Measurements from ENCODE around the gene GSTCD. TPM values are rescaled to one million over a fixed set of nuclear protein-coding genes. Genes with fewer than 3 reads are reported as not detected.
"Not testable (repeated sequence)": the region's sequence is repeated elsewhere in the genome, so short reads cannot be mapped to it uniquely, and the experiment has no call there.

GSTCD gene
- total RNA-seq, 4 donors from 2014 or later: 8.2 to 33.5 (median 15.3) TPM

DNA sequence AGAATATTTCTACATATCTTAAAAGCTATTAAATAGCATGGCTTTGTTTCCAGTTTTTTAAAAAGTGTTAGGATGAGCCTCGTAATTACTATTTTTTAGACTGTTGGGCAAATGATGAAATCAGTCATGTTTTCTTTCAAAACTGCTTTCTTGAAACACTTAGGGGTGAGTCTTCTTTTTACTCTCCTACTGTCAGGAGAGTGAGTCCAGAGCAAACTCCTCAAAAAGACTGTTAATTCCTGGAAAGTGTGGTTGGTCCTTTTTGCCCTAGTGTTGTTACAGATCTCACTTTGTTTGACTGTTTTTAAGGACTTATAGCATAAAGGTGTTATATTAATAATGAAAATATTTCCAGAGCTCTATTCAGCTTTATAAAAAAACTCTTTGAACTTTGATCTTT lies 6.3 kb downstream of the GSTCD start:
- no peak overlapping the region for H3K4me3 ChIP-seq
- H3K9me3 ChIP-seq: no peaks in the 10 kb centered on the region
- H3K36me3 ChIP-seq: no peaks in the 10 kb centered on the region
- TF ChIP-seq, protein P1, sequence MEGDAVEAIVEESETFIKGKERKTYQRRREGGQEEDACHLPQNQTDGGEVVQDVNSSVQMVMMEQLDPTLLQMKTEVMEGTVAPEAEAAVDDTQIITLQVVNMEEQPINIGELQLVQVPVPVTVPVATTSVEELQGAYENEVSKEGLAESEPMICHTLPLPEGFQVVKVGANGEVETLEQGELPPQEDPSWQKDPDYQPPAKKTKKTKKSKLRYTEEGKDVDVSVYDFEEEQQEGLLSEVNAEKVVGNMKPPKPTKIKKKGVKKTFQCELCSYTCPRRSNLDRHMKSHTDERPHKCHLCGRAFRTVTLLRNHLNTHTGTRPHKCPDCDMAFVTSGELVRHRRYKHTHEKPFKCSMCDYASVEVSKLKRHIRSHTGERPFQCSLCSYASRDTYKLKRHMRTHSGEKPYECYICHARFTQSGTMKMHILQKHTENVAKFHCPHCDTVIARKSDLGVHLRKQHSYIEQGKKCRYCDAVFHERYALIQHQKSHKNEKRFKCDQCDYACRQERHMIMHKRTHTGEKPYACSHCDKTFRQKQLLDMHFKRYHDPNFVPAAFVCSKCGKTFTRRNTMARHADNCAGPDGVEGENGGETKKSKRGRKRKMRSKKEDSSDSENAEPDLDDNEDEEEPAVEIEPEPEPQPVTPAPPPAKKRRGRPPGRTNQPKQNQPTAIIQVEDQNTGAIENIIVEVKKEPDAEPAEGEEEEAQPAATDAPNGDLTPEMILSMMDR (IDR thresholded peaks at IDR 0.05): no peak
- TF ChIP-seq POLR2A (IDR thresholded peaks at IDR 0.05): no peak
- no peak overlapping the region for H3K27ac ChIP-seq
- H3K27me3 ChIP-seq: no peaks in the 10 kb centered on the region
- intact Hi-C loops (cut with DNase I; ENCODE audit: low total_unique reads): no loop called here
- no peak for DNase-seq
- H3K4me1 ChIP-seq: no peaks in the 10 kb centered on the region

DNA sequence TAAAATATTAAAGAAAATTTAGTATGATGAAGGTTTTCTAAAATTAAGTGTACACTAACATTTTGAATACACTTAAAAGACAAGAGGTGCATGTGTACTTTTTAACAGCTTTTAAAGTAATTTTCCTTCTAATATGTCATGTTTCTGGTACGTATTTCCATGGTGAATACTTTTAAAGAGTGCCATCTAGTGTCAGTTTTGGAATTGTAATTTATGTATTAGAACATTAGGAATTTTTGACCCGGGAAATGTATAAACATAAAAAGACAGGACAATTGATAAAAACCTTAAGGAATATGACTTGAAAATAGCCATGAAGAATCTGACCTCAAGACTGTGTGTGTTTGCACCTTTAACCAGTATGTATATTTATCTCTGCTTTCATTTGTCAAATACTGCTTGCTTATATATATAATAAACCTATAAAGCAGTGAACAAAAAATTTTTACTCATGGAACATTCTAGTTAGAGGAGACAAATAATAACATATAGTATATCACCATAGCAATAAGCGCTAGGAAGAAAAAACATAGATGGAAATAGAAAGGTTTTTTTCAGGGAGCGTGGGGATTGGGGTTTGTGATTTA lies 7.2 kb downstream of the GSTCD start:
- intact Hi-C loops (cut with DNase I; ENCODE audit: low total_unique reads): no loop called here
- Histone ChIP-seq H3K4me1 (no peaks in the 10 kb centered on the region), H3K27me3 (no peaks in the 10 kb centered on the region)

DNA sequence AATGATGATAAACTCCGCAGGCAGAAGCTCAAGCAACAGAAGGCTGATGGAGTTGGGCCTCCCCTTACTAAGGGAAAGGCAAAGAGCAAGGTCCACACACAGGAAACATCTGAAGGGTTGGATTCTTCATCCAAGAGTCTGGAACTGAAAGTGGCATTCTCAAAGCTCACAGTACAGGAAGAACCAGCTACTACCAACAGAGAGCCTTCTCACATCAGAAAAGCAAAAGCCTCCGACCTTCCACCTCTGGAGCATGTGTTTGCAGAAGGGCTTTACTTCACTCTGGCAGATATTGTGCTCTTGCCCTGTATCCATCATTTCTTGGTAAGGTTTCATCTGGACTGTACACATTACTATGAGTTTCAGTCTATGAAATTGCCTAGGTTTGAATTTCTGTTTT lies 10.6 kb downstream of the GSTCD start:
- H3K4me3 ChIP-seq: no peak overlapping the region
- H3K9me3 ChIP-seq: no peaks in the 10 kb centered on the region
- no peak for DNase-seq
- no peaks in the 10 kb centered on the region for H3K27me3 ChIP-seq
- intact Hi-C loops (cut with DNase I; ENCODE audit: low total_unique reads): no loop called here
- no peak overlapping the region for H3K27ac ChIP-seq
- H3K4me1 ChIP-seq: no peaks in the 10 kb centered on the region
- TF ChIP-seq, protein P1 (IDR thresholded peaks at IDR 0.05): no peak
- TF ChIP-seq POLR2A (IDR thresholded peaks at IDR 0.05): no peak
- H3K36me3 ChIP-seq: no peaks in the 10 kb centered on the region

More for the DNA sequence above, 7.2 kb downstream of the GSTCD start:
- H3K27ac ChIP-seq: no peak overlapping the region
- TF ChIP-seq POLR2A (IDR thresholded peaks at IDR 0.05): no peak
- TF ChIP-seq, protein P1 (IDR thresholded peaks at IDR 0.05): peak; percentile 29 to 52 (median 36)
- no peaks in the 10 kb centered on the region for H3K36me3 ChIP-seq
- DNase-seq: no peak
- no peaks in the 10 kb centered on the region for H3K9me3 ChIP-seq
- no peak overlapping the region for H3K4me3 ChIP-seq

- intact Hi-C loops (cut with DNase I; ENCODE audit: low total_unique reads): no loop called here
These were observed 17.0 kb downstream of the GSTCD start for GRCh38 chr4:105725623-105726022.

DNA sequence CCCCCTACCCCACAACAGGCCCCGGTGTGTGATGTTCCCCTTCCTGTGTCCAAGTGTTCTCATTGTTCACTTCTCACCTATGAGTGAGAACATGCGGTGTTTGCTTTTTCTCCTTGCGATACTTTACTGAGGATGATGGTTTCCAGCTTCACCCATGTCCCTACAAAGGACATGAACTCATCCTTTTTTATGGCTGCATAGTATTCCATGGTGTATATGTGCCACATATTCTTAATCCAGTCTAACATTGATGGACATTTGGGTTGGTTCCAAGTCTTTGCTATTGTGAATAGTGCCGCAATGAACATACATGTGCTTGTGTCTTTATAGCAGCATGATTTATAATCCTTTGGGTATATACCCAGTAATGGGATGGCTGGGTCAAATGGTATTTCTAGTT lies 21.3 kb downstream of the GSTCD start:
- H3K27ac ChIP-seq; H3K36me3 ChIP-seq; intact Hi-C loops (cut with DNase I; ENCODE audit: low total_unique reads); DNase-seq; H3K9me3 ChIP-seq; H3K27me3 ChIP-seq; H3K4me3 ChIP-seq; H3K4me1 ChIP-seq: not testable (repeated sequence)

More at GRCh38 chr4:105725623-105726022, 17.0 kb downstream of the GSTCD start:
- Histone ChIP-seq H3K4me1 (no peaks in the 10 kb centered on the region), H3K27me3 (no peaks in the 10 kb centered on the region), H3K9me3 (no peaks in the 10 kb centered on the region), H3K4me3 (no peak overlapping the region), H3K36me3 (no peaks in the 10 kb centered on the region), H3K27ac (no peak overlapping the region)
- DNase-seq: no peak
- TF ChIP-seq, protein P1 (IDR thresholded peaks at IDR 0.05): no peak
- no peak for TF ChIP-seq POLR2A (IDR thresholded peaks at IDR 0.05)

- DNase-seq; H3K36me3 ChIP-seq; intact Hi-C loops (cut with DNase I; ENCODE audit: low total_unique reads); H3K4me1 ChIP-seq; H3K9me3 ChIP-seq; H3K27me3 ChIP-seq; H3K27ac ChIP-seq; H3K4me3 ChIP-seq: not testable (repeated sequence)
These were observed 26.6 kb downstream of the GSTCD start for GRCh38 chr4:105735217-105735616.
